DOHH2 (cell line): ENCODE measurements around the gene YIPF5.

Source experiments
- EZH2phosphoT487 ChIP-seq: fragments of 200-600 bp; sonication (generic); IDR thresholded peaks from 2 replicates; pipeline ENCODE4 v1.6.1; 2017; ENCODE audit warnings: borderline replicate concordance, mild to moderate bottlenecking, antibody characterized with exemption, low read length, moderate library complexity, mixed read lengths
- TF ChIP-seq, protein P1 (sequence below): fragments of 200-600 bp; sonication (generic); IDR thresholded peaks from one replicate; pipeline ENCODE4 v1.5.1; 2014; ENCODE audit warnings: antibody characterized with exemption, mild to moderate bottlenecking, low read depth, low read length; ENCODE audit not compliant: poor library complexity, severe bottlenecking

GRCh38 chr5:144201588-144201987, 31.1 kb upstream of the YIPF5 start:
- TF ChIP-seq, protein P1, sequence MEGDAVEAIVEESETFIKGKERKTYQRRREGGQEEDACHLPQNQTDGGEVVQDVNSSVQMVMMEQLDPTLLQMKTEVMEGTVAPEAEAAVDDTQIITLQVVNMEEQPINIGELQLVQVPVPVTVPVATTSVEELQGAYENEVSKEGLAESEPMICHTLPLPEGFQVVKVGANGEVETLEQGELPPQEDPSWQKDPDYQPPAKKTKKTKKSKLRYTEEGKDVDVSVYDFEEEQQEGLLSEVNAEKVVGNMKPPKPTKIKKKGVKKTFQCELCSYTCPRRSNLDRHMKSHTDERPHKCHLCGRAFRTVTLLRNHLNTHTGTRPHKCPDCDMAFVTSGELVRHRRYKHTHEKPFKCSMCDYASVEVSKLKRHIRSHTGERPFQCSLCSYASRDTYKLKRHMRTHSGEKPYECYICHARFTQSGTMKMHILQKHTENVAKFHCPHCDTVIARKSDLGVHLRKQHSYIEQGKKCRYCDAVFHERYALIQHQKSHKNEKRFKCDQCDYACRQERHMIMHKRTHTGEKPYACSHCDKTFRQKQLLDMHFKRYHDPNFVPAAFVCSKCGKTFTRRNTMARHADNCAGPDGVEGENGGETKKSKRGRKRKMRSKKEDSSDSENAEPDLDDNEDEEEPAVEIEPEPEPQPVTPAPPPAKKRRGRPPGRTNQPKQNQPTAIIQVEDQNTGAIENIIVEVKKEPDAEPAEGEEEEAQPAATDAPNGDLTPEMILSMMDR = no peak
- no peak for TF ChIP-seq EZH2phosphoT487
